Mucosa of stomach (tissue), 1 donor: ENCODE data around the gene LAPTM4A.

Experiments used
- H3K27me3 ChIP-seq: one replicate; pipeline ENCODE4 v1.7.0; 2013; ENCODE audit warnings: mild to moderate bottlenecking, low read length; ENCODE audit not compliant: control insufficient read depth, insufficient read depth
- H3K36me3 ChIP-seq: one replicate; pipeline ENCODE4 v1.7.0; 2013; ENCODE audit warnings: low read length; ENCODE audit not compliant: control insufficient read depth, insufficient read depth
- H3K4me1 ChIP-seq: one replicate; pipeline ENCODE4 v1.7.0; 2013; ENCODE audit warnings: mild to moderate bottlenecking, low read length; ENCODE audit not compliant: control insufficient read depth, insufficient read depth
- H3K4me3 ChIP-seq: one replicate; pipeline ENCODE4 v1.7.0; 2013; ENCODE audit warnings: low read length
- H3K9ac ChIP-seq: one replicate; pipeline ENCODE4 v1.7.0; 2013; ENCODE audit warnings: mild to moderate bottlenecking, low read length, moderate library complexity
- H3K9me3 ChIP-seq: one replicate; pipeline ENCODE4 v1.7.0; 2013; ENCODE audit warnings: mild to moderate bottlenecking, low read length, moderate library complexity; ENCODE audit not compliant: control insufficient read depth
- donor health status: Pancreatic carcinoma.

The LAPTM4A gene

DNA sequence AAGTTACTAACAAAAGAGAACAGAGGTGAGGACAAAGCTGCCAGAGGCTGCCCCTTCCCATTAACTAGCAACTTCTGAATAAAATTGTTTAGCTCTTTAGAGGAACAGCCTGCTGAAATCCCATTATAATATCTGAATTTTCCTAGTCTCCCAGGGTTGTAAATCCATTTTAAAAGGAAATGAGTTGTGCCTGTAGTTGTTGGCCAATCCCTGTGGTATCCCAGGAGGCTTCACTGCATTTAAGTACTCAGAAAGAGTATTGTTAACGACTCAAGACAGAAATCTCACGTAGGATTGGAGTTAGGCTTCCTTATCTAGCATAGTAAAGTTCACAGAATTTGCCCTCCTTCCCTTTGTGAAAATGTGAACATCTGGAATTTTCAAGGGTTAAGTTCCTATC is 8.9 kb downstream of the LAPTM4A start:
- Histone ChIP-seq H3K9ac (no peak overlapping the region), H3K4me3 (no peak overlapping the region), H3K27me3 (no peaks in the 10 kb centered on the region), H3K4me1 (peaks cover 16% of the 10 kb centered on the region), H3K9me3 (no peaks in the 10 kb centered on the region), H3K36me3 (no peaks in the 10 kb centered on the region)

DNA sequence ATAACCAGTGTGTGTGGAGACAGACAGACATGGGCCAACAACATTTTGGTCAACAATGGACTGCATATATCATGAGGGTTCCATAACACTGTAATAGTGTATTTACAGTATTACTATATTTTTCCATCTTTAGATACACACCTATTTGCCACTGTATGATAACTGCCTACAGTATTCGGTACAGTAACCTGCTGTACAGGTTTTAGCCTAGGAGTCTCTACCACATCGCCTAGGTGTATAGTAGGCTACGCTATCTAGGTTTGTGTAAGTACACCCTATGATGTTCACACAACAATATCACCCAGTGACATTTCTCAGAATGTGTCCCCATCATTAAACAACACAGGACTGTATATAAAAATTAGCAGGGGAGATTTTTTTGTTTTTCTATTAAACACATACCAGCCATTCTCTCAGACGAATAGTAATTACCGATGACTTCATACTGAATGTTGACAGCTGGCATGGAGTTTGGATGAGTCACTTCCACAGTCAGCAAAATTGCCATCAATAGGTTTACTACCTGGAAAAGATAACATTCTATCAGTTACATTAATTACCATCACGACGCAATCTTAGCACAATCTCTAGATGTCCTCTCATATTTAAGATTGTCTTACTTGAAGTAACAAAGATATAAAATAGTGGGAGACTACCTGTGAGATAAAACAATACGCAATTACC is 10.8 kb downstream of the LAPTM4A start:
- no peak overlapping the region for H3K9ac ChIP-seq
- H3K4me1 ChIP-seq = peaks cover 23% of the 10 kb centered on the region
- H3K36me3 ChIP-seq = no peaks in the 10 kb centered on the region
- H3K4me3 ChIP-seq = no peak overlapping the region
- no peaks in the 10 kb centered on the region for H3K9me3 ChIP-seq
- H3K27me3 ChIP-seq = no peaks in the 10 kb centered on the region

DNA sequence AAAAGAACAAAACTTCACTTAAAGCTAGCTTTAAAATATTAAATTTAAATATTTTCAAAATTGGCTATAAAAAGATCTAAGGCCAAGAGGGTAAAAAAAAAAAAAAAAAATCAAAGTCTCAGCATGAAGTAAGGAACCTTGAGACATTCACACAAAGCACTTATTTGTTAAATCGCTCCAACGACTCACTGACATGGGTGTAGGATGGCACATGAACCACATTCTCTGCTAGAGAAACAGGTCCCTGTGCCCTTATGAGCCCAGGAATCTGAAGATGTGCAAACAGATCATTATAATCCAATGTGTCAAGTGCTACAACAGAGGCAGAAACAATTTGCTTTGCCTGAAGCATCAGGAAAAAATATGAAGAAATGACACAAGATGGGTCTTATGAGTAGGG is 13.8 kb downstream of the LAPTM4A start:
- Histone ChIP-seq H3K27me3 (no peaks in the 10 kb centered on the region), H3K9ac (no peak overlapping the region), H3K36me3 (no peaks in the 10 kb centered on the region), H3K9me3 (no peaks in the 10 kb centered on the region), H3K4me1 (peaks cover 23% of the 10 kb centered on the region), H3K4me3 (no peak overlapping the region)

DNA sequence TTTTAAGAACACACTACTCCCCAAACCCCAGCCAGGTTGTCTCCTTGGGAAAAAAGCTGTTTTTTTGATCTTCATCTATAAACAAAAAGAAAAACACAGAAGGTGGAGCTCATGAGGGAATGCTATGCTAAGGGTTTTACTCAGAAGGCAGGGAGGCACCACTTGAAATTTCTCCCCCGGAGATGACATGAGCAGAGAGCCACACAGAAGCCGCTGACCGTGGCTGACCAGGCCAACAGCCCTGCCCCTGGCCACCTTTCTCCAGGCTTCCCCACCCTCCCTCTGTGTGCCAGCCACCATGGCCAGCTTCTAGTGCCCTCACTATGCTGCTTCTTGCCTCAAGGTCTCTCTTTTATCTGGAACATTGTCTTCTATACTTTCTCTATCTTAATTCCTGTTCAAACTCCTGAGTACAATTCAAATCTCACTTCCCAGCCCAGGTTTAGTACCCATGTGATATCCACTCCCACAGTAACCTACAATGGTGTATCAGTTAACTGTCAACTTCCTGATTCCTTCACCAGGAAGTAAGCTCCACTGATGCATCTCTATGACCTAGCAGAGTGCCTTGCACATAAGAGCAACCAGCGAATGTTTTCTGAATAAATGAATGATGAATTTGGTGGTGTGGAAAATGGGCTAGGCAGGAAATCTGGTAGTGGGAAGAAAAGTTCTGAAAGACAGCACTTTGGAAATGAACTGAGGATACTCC is 15.3 kb downstream of the LAPTM4A start:
- Histone ChIP-seq H3K4me1 (peaks cover 10% of the 10 kb centered on the region), H3K9ac (no peak overlapping the region), H3K9me3 (no peaks in the 10 kb centered on the region), H3K36me3 (no peaks in the 10 kb centered on the region), H3K4me3 (no peak overlapping the region), H3K27me3 (no peaks in the 10 kb centered on the region)

DNA sequence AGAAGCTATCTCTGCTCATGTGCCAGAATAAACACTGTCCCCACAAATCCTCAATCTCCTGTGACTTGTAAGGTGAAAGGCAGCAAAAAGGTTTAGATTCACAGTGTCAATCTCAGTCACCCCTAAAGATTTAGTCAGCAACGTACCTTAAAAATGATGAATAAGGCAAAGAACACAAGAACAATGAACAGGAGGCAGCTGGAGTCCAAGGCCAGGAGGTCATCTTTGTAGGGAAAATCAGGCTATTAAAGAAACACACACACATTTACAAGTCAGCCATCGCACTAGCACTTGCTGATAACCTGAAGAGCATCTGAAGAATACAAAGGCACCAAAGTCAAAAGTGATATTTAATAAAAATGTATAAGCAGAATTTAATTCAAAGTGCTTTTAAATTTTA is 16.6 kb downstream of the LAPTM4A start:
- Histone ChIP-seq H3K9ac (no peak overlapping the region), H3K9me3 (no peaks in the 10 kb centered on the region), H3K4me1 (peaks cover 7% of the 10 kb centered on the region), H3K36me3 (no peaks in the 10 kb centered on the region), H3K4me3 (no peak overlapping the region), H3K27me3 (no peaks in the 10 kb centered on the region)

DNA sequence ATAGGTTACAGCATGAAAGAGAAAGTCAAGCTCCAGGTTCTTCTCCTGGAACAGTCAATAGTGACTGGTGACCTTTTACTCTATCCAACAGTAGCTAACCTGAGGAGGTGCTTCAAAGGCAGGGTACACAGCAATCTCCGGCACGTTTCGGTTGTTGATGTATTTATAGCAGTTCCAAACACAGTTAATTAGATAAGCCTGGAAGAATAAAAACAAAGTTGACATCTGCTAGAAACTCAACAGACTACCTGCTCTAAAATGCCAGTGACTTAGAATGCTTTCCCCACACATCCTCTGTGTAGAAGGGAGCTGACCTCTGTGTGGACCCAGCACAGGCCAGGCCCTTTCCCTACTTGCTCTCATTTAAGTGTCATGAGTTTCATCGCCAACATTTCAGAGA is 17.2 kb downstream of the LAPTM4A start:
- Histone ChIP-seq H3K9me3 (no peaks in the 10 kb centered on the region), H3K27me3 (no peaks in the 10 kb centered on the region), H3K9ac (no peak overlapping the region), H3K4me1 (peaks cover 7% of the 10 kb centered on the region), H3K36me3 (no peaks in the 10 kb centered on the region), H3K4me3 (no peak overlapping the region)

DNA sequence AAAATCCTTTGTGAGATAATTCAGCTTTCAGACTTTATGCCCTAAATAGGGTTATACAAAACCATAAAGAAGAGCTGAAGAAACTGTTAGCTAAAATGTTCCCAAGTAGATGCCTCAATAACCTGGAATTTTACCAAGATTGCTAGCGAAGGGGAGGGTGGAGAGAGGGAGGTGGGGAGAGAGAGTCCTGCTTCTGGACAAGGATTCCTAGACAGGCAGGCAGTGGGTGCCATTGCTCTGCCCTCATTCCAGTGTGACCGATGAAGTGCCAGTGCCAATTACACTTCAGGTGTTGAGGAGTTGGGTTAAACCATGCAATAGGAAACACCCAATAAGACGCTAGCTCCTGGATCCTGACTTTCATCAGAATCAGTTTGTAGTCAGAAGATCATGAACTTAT is 18.1 kb downstream of the LAPTM4A start:
- no peaks in the 10 kb centered on the region for H3K27me3 ChIP-seq
- no peaks in the 10 kb centered on the region for H3K36me3 ChIP-seq
- no peak overlapping the region for H3K9ac ChIP-seq
- peaks cover 7% of the 10 kb centered on the region for H3K4me1 ChIP-seq
- no peak overlapping the region for H3K4me3 ChIP-seq
- no peaks in the 10 kb centered on the region for H3K9me3 ChIP-seq

DNA sequence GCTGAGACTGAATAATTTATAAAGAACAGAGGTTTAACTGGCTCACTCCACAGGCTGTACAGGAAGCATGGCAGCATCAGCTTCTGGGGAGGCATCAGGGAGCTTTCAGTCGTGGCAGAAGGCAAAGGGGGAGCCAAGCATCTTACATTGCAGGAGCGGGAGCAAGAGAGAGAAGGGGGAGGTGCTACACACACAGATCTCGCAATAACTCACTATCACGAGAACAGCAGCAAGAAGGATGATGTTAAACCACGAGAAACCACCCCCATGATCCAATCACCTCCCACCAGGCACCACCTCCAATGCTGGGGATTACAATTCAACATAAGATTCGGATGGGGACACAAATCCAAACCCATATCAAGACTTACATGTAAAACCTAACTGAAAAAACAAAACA is 21.2 kb downstream of the LAPTM4A start:
- no peaks in the 10 kb centered on the region for H3K36me3 ChIP-seq
- no peaks in the 10 kb centered on the region for H3K27me3 ChIP-seq
- no peaks in the 10 kb centered on the region for H3K9me3 ChIP-seq
- H3K4me1 ChIP-seq = peaks cover 7% of the 10 kb centered on the region
- no peak overlapping the region for H3K4me3 ChIP-seq
- H3K9ac ChIP-seq = no peak overlapping the region

DNA sequence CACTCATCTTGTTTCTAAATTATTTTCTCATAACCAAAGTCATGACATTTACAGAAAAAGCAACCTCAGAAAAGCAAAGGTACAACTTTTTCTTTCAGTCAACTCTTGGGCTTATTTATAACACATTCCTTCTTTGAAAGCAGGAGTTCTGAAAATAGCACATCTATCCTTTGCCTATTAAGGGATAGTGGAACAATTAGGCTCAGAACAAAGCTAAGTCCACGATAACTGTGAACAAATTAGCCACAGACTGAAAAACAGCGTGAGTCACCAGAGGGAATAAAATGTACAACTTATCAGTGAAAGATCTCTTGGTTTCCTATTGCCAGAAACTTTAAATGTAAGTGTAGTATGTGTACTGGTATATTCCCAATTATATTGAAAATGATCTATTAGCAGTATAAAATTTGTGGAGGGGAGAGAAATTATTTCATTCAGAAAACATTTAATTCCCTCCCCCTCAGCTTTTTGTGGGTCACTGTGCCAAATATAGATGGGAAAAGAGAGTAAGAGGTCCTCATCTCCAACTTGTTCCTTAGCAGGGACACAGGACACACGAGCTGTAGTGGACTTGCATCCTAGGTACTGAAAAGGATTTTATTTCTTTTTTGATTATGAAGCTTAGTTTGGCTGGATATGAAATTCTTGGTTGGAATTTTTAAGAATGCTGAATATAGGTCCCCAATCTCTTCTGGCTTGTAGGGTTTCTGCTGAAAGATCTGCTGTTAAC is 23.6 kb downstream of the LAPTM4A start:
- Histone ChIP-seq H3K4me1 (peaks cover 7% of the 10 kb centered on the region), H3K36me3 (no peaks in the 10 kb centered on the region), H3K9ac (no peak overlapping the region), H3K27me3 (no peaks in the 10 kb centered on the region), H3K9me3 (no peaks in the 10 kb centered on the region), H3K4me3 (no peak overlapping the region)

DNA sequence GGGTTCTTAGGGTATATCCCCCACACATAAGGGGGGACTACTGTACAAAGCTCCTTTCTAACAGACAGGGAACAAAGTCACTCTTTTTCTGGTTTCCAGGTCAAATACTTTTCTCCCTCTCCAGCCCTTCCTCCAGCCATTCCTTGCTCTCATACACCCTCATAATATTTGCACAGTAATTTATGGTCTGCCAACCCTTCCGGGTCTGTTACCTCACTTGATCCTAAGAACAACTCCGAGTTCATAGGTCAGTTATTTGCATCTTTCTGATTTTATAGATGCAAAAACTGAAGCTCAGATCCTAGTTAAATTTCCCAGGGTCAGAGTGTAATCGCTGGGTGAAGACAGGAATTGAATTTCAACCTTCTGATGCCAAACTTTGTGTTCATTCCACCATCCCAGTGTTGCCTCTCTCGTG is 24.2 kb downstream of the LAPTM4A start:
- H3K9ac ChIP-seq = no peak overlapping the region

DNA sequence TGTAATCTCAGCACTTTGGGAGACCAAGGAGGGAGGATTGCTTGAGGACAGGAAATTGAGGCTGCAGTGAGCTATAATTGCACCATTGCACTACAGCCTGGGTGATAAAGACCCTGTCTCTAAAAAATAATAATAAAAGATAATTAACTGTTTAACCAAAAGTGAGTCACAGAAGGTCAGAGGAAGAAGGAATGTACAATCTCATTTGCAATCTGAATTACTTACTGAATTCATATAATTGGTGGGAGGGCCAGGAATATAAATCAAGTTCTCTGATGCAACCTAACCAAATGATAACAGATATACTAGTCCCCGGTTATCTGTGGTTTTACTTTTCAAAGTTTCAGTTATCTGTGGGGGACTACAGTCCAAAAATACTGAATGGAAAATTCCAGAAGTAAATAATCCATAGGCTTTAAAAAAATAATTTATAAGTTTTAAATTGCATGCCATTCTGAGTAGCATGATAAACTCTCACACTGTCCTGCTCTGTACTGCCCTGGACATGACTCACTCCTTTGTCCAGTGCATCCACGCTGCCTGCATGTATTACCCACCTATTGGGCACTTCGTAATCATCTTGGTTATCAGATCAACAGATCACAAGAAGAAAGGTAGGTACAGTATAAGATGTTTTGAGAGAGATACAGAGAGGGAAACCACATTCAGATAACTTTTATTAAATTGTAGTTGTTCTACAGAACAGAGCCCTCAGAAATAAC is 26.2 kb downstream of the LAPTM4A start:
- Histone ChIP-seq H3K9me3 (no peaks in the 10 kb centered on the region), H3K36me3 (no peaks in the 10 kb centered on the region), H3K4me1 (peaks cover 7% of the 10 kb centered on the region), H3K9ac (no peak overlapping the region), H3K27me3 (no peaks in the 10 kb centered on the region), H3K4me3 (no peak overlapping the region)

More for the DNA sequence above, 24.2 kb downstream of the LAPTM4A start:
- H3K4me3 ChIP-seq = no peak overlapping the region
- H3K36me3 ChIP-seq = no peaks in the 10 kb centered on the region
- H3K27me3 ChIP-seq = no peaks in the 10 kb centered on the region
- H3K9me3 ChIP-seq = no peaks in the 10 kb centered on the region
- peaks cover 7% of the 10 kb centered on the region for H3K4me1 ChIP-seq

DNA sequence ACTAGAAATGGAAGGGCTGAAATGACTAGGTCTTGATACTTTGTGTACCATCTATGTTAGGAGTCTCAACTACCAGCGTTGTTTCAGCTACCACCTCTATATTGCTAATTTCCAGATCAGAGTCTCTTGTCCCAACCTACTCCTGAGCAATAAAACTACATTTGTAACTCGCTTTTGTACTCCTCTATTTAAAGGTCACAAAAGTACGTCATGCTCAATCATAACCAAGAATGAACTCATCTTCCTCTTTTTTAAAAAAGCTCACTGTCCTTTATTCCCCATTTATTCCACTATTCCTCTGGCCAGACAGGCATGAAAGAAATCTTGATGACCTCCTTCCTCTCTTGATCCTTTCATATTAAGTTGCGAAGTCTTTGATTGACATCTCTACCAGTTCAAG is 27.7 kb downstream of the LAPTM4A start:
- Histone ChIP-seq H3K9ac (no peak overlapping the region), H3K27me3 (no peaks in the 10 kb centered on the region), H3K4me3 (no peak overlapping the region), H3K36me3 (no peaks in the 10 kb centered on the region), H3K9me3 (no peaks in the 10 kb centered on the region), H3K4me1 (peaks cover 7% of the 10 kb centered on the region)
